Uterus (tissue), 4 donors: ENCODE data around the gene HDAC2. TPM values are rescaled to one million over a fixed set of nuclear protein-coding genes. Genes with fewer than 3 reads are reported as not detected.

Source experiments
- DNase-seq, 2 donors: peaks; one replicate each; pipeline ENCODE4 v3.0.0-alpha.2; 2019 to 2020
- H3K27ac ChIP-seq, 2 donors: fragments of 200-600 bp; sonication (generic); 1 replicate in 1 of 2; 2 replicates in 1 of 2; pipeline ENCODE4 v1.5.1; 2016 to 2018
- H3K27me3 ChIP-seq, 2 donors: fragments of 200-600 bp; sonication (generic); one replicate each; pipeline ENCODE4 v1.5.1; 2018 to 2019; ENCODE audit warnings: control low read depth in 1 of 2
- H3K36me3 ChIP-seq, 2 donors: fragments of 200-600 bp; sonication (generic); one replicate each; pipeline ENCODE4 v1.5.1; 2019; ENCODE audit warnings: control low read depth in 1 of 2
- H3K4me1 ChIP-seq, 2 donors: fragments of 200-600 bp; sonication (generic); one replicate each; pipeline ENCODE4 v1.5.1; 2018 to 2019; ENCODE audit warnings: control low read depth in 1 of 2
- H3K4me3 ChIP-seq, 2 donors: fragments of 200-600 bp; sonication (generic); 1 replicate in 1 of 2; 2 replicates in 1 of 2; pipeline ENCODE4 v1.5.1; 2018 to 2019; ENCODE audit warnings: mild to moderate bottlenecking in 1 of 2
- H3K9me3 ChIP-seq, 2 donors: fragments of 200-600 bp; sonication (generic); one replicate each; pipeline ENCODE4 v1.5.1; 2019; ENCODE audit warnings: control low read depth in 1 of 2
- POLR2A ChIP-seq, 2 donors: fragments of 450-650 bp; IDR thresholded peaks; one replicate each; pipeline ENCODE4 v1.6.1; 2016; ENCODE audit warnings: antibody characterized with exemption in 2 of 2, mild to moderate bottlenecking in 1 of 2, moderate library complexity in 1 of 2
- intact Hi-C: fragments of 100-400 bp; cut with DNase I; formaldehyde crosslinking; loops from one replicate; pipeline ENCODE4 v1.15.1; 2023; ENCODE audit warnings: low total_unique reads
- total RNA-seq, 4 donors: library from RNA; depleted of rRNA in 3 of 4; stranded (reverse); fragments of >200 nt in 3 of 4; gene quantifications; one replicate each; pipeline versions ENCODE4 v1.1.0 to v1.2.4, GENCODE V29; 2014 to 2023
- TF ChIP-seq, protein P1 (sequence below), 4 experiments: fragments of 200-600 bp in 2 of 4; fragments of 450-650 bp in 2 of 4; sonication (generic) in 2 of 4; IDR thresholded peaks; one replicate each; pipeline ENCODE4 v1.5.1; 2016 to 2019; ENCODE audit warnings: antibody characterized with exemption in 4 of 4, mild to moderate bottlenecking in 2 of 4, moderate library complexity in 1 of 4
- donor health status: DM: yes; HTN: yes; CAD: no.

Gene HDAC2
- total RNA-seq, 4 donors from 2014 or later: 33.8 to 190 (median 113) TPM

DNA sequence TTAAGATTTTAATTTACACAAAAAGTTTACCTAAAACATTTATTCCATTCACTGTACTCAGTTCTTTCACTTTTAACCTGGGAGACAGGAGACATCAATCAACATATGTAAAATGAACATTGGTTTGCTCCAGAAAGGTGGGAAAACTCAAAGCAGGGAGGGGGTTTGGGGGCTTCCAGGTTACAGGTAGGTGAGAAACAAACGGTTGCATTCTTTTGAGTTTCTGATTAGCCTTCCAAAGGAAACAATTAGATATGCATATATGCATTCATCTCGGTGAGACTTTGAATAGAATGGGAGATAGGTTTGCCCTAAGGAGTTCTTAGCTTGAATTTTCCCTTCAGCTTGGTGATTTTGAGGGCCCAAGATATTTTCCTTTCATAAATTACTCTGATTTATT lies 38.2 kb upstream of the HDAC2 start:
- DNase-seq: no peak
- intact Hi-C loops: no loop called here
- no peak for TF ChIP-seq POLR2A (IDR thresholded peaks at IDR 0.05)
- TF ChIP-seq, protein P1, sequence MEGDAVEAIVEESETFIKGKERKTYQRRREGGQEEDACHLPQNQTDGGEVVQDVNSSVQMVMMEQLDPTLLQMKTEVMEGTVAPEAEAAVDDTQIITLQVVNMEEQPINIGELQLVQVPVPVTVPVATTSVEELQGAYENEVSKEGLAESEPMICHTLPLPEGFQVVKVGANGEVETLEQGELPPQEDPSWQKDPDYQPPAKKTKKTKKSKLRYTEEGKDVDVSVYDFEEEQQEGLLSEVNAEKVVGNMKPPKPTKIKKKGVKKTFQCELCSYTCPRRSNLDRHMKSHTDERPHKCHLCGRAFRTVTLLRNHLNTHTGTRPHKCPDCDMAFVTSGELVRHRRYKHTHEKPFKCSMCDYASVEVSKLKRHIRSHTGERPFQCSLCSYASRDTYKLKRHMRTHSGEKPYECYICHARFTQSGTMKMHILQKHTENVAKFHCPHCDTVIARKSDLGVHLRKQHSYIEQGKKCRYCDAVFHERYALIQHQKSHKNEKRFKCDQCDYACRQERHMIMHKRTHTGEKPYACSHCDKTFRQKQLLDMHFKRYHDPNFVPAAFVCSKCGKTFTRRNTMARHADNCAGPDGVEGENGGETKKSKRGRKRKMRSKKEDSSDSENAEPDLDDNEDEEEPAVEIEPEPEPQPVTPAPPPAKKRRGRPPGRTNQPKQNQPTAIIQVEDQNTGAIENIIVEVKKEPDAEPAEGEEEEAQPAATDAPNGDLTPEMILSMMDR (IDR thresholded peaks at IDR 0.05): no peak
- Histone ChIP-seq H3K4me1 (no peaks in the 10 kb centered on the region), H3K9me3 (no peaks in the 10 kb centered on the region), H3K27me3 (no peaks in the 10 kb centered on the region), H3K27ac (no peak overlapping the region), H3K4me3 (no peak overlapping the region), H3K36me3 (no peaks in the 10 kb centered on the region)

DNA sequence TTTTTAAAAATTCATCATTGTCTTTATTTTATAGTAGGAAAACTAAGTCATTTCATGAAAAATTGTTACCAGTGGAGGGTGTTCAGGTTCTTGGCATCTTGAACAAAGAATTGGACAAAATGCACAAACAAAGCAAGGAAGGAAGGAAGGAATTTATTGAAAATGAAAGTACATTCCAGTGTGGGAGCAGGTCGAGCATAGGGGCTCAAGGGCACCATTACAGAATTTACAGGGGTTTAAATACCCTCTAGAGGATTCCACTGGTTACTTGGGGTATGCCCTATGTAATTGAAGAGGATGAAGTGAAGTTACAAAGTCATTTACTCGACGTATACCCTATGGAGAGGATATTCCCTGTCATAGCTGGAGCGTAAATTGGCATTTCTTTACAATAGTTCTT lies 37.4 kb upstream of the HDAC2 start:
- Histone ChIP-seq H3K4me3 (no peak overlapping the region), H3K36me3 (no peaks in the 10 kb centered on the region), H3K27ac (no peak overlapping the region), H3K27me3 (no peaks in the 10 kb centered on the region), H3K4me1 (no peaks in the 10 kb centered on the region), H3K9me3 (no peaks in the 10 kb centered on the region)
- DNase-seq: no peak
- TF ChIP-seq, protein P1 (IDR thresholded peaks at IDR 0.05): no peak
- TF ChIP-seq POLR2A (IDR thresholded peaks at IDR 0.05): no peak
- intact Hi-C loops: no loop called here

DNA sequence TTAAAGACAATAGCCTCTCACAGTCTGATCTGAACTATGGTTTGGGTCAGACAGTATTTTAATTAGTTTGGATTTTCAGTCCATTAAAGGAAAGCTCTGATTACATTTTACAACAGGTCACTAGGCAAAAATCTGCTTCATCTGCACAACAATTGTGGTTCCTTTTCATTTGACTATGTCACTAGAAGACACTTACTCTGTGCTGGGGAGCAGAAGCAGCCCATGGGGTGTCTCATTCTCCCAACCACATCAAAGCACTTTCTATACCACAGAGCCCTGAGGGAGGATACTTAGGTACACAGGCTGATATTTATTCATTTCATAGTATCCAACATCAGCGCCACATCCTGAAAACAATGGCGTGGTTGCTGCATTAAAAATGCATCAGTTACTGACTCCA lies 36.6 kb upstream of the HDAC2 start:
- Histone ChIP-seq H3K36me3 (no peaks in the 10 kb centered on the region), H3K27ac (no peak overlapping the region), H3K27me3 (no peaks in the 10 kb centered on the region), H3K9me3 (no peaks in the 10 kb centered on the region), H3K4me1 (no peaks in the 10 kb centered on the region), H3K4me3 (no peak overlapping the region)
- intact Hi-C loops: no loop called here
- TF ChIP-seq, protein P1 (IDR thresholded peaks at IDR 0.05): no peak
- TF ChIP-seq POLR2A (IDR thresholded peaks at IDR 0.05): no peak
- DNase-seq: no peak

DNA sequence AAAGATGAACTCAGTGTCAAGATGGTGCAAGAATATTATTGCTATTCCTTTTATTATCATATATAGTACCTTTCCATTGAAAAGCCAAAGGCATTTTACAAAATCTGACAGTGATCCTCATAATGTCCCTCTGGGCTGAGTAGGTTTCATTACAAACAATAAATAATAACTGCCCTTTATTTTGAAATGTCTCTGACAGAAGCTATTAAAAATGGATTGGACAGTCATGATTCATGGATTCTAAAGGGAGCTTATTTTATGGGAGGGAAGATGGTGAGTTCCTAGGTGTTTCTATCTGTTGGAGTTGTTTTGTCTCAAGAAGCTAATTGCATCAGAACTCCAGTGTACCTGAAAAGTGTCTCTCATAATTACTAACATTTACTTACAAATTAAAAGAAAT lies 30.4 kb upstream of the HDAC2 start:
- Histone ChIP-seq H3K27ac (no peak overlapping the region), H3K4me1 (peaks cover 0 to under 1% of the 10 kb centered on the region in 2 donors), H3K4me3 (no peak overlapping the region), H3K9me3 (no peaks in the 10 kb centered on the region), H3K27me3 (no peaks in the 10 kb centered on the region), H3K36me3 (no peaks in the 10 kb centered on the region)
- TF ChIP-seq, protein P1 (IDR thresholded peaks at IDR 0.05): no peak
- no peak for TF ChIP-seq POLR2A (IDR thresholded peaks at IDR 0.05)
- intact Hi-C loops: no loop called here
- DNase-seq: no peak

DNA sequence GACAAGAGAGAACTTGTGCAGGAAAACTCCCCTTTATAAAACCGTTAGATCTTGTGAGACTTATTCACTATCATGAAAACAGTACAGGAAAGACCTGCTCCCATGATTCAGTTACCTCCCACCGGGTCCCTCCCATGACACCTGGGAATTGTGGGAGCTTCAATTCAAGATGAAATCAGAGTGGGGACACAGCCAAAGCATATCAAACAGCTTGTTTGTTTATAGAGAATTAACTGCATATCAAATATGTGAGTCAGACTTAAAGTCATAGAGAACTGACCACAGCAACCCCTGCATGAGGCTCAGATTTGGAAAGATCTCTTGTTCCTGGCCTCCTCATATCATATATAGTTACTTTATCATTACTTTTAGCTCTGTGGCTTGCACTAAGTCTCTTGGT lies 29.1 kb upstream of the HDAC2 start:
- TF ChIP-seq, protein P1 (IDR thresholded peaks at IDR 0.05): no peak
- no peak for TF ChIP-seq POLR2A (IDR thresholded peaks at IDR 0.05)
- intact Hi-C loops: no loop called here
- peaks cover 0 to 3% of the 10 kb centered on the region in 2 donors for H3K4me1 ChIP-seq
- no peaks in the 10 kb centered on the region for H3K36me3 ChIP-seq
- H3K4me3 ChIP-seq: no peak overlapping the region
- no peak overlapping the region for H3K27ac ChIP-seq
- DNase-seq: no peak
- no peaks in the 10 kb centered on the region for H3K9me3 ChIP-seq
- no peaks in the 10 kb centered on the region for H3K27me3 ChIP-seq
